Transverse colon (tissue), 4 donors: Measurements from ENCODE around the gene RNASE11. TPM values are rescaled to one million over a fixed set of nuclear protein-coding genes. Genes with fewer than 3 reads are reported as not detected.

Experiments used
- DNase-seq: peaks from one replicate; pipeline ENCODE4 v3.0.0-alpha.2; 2019
- H3K27ac ChIP-seq, 4 donors: fragments of 200-600 bp; sonication (generic); 2 replicates each; pipeline ENCODE4 v1.5.1; 2016 to 2018; ENCODE audit warnings: inconsistent platforms in 4 of 4
- H3K27me3 ChIP-seq: fragments of 200-600 bp; sonication (generic); 2 replicates; pipeline ENCODE4 v1.5.1; 2017; ENCODE audit warnings: inconsistent platforms
- H3K36me3 ChIP-seq, 4 donors: fragments of 200-600 bp; sonication (generic); 2 replicates each; pipeline ENCODE4 v1.5.1; 2017 to 2019; ENCODE audit warnings: inconsistent platforms in 4 of 4
- H3K4me1 ChIP-seq, 4 donors: fragments of 200-600 bp; sonication (generic); 2 replicates each; pipeline ENCODE4 v1.5.1; 2017 to 2020; ENCODE audit warnings: inconsistent platforms in 4 of 4
- H3K4me3 ChIP-seq, 4 donors: fragments of 200-600 bp; sonication (generic); 1 replicate in 1 of 4; 2 replicates in 3 of 4; pipeline versions ENCODE4 v1.5.1 to v1.6.1; 2017 to 2019; ENCODE audit warnings: inconsistent platforms in 4 of 4
- H3K9me3 ChIP-seq, 2 donors: fragments of 200-600 bp; sonication (generic); 2 replicates each; pipeline ENCODE4 v1.5.1; 2017 to 2019; ENCODE audit warnings: inconsistent platforms in 2 of 2
- CTCF ChIP-seq, 5 experiments: fragments of 200-600 bp in 3 of 5; fragments of 450-650 bp in 2 of 5; sonication (generic) in 3 of 5; IDR thresholded peaks; 1 replicate in 2 of 5; 2 replicates in 3 of 5; pipeline ENCODE4 v1.5.1; 2016 to 2017; ENCODE audit warnings: antibody characterized with exemption in 5 of 5, inconsistent platforms in 3 of 5, mild to moderate bottlenecking in 2 of 5, moderate library complexity in 1 of 5
- EP300 ChIP-seq: sonication (generic); formaldehyde crosslinking; IDR thresholded peaks from one replicate; pipeline ENCODE4 v1.6.1; 2017; ENCODE audit warnings: antibody characterized with exemption, low read depth
- POLR2A ChIP-seq: fragments of 450-650 bp; IDR thresholded peaks from one replicate; pipeline ENCODE4 v1.6.1; 2016; ENCODE audit warnings: antibody characterized with exemption, mild to moderate bottlenecking, moderate library complexity
- POLR2AphosphoS5 ChIP-seq, 3 donors: sonication (generic); formaldehyde crosslinking; IDR thresholded peaks; one replicate each; pipeline ENCODE4 v1.6.1; 2016; ENCODE audit warnings: antibody characterized with exemption in 3 of 3
- WGBS, 2 donors: methylation state at CpG; one replicate each; pipeline ENCODE4 v1.1.5; 2018; ENCODE audit warnings: low coverage in 1 of 2; 5-methylcytosine and 5-hydroxymethylcytosine counted together
- in situ Hi-C, 4 donors: fragments of 200-750 bp; cut with MboI; loops; one replicate each; pipeline versions ENCODE4 v1.15.0 to v1.15.1; 2017; ENCODE audit warnings: low sequenced_read_pairs in 3 of 4, low pct_ligation_motif_present in 1 of 4, low pct_unique_long_range_greater_than_20kb in 1 of 4
- intact Hi-C: fragments of 100-400 bp; cut with DNase I; formaldehyde crosslinking; loops from one replicate; pipeline ENCODE4 v1.15.1; 2023; ENCODE audit warnings: low total_unique reads
- total RNA-seq, 4 donors: library from RNA; depleted of rRNA; stranded (reverse); fragments of >200 nt; gene quantifications; one replicate each; pipeline ENCODE4 v1.1.0, GENCODE V29; 2016

The RNASE11 gene
- total RNA-seq, 4 donors from 2014 or later, result not detected

- no peaks in the 10 kb centered on the region for H3K4me1 ChIP-seq
Observed at GRCh38 chr14:20556500-20557211, 31.1 kb downstream of the RNASE11 start.

GRCh38 chr14:20555845-20556244 lies 32.0 kb downstream of the RNASE11 start:
- no peak for TF ChIP-seq CTCF (IDR thresholded peaks at IDR 0.05)
- no peak for TF ChIP-seq POLR2A
- TF ChIP-seq EP300, result no peak
- TF ChIP-seq POLR2AphosphoS5 (IDR thresholded peaks at IDR 0.05), result no peak
- Histone ChIP-seq H3K9me3 (no peaks in the 10 kb centered on the region), H3K27ac (no peak overlapping the region), H3K27me3 (no peaks in the 10 kb centered on the region), H3K36me3 (no peaks in the 10 kb centered on the region), H3K4me3 (no peak overlapping the region), H3K4me1 (no peaks in the 10 kb centered on the region)
- in situ Hi-C loops, result no loop called here
- WGBS, 2 donors, result 82 to 93% methylated on average over 2 to 3 of the region's 3 CpGs
- DNase-seq, result no peak
- intact Hi-C loops, result no loop called here

More at GRCh38 chr14:20556500-20557211, 31.1 kb downstream of the RNASE11 start:
- 69 to 77% methylated on average over 11 of the region's 11 CpGs for WGBS, 2 donors
- Histone ChIP-seq H3K9me3 (no peaks in the 10 kb centered on the region), H3K36me3 (no peaks in the 10 kb centered on the region), H3K4me3 (no peak overlapping the region), H3K27me3 (no peaks in the 10 kb centered on the region), H3K27ac (no peak overlapping the region)
- intact Hi-C loops (no loop called here), in situ Hi-C loops (no loop called here)
- no peak for DNase-seq
- TF ChIP-seq CTCF (IDR thresholded peaks at IDR 0.05) (no peak), POLR2AphosphoS5 (IDR thresholded peaks at IDR 0.05) (no peak), POLR2A (no peak), EP300 (no peak)

GRCh38 chr14:20553024-20553423 lies 34.8 kb downstream of the RNASE11 start:
- Histone ChIP-seq H3K36me3 (no peaks in the 10 kb centered on the region), H3K27me3 (no peaks in the 10 kb centered on the region), H3K4me3 (no peak overlapping the region), H3K27ac (no peak overlapping the region), H3K9me3 (no peaks in the 10 kb centered on the region), H3K4me1 (no peaks in the 10 kb centered on the region)
- DNase-seq, result no peak
- intact Hi-C loops (no loop called here), in situ Hi-C loops (no loop called here)
- TF ChIP-seq CTCF (IDR thresholded peaks at IDR 0.05) (no peak), POLR2A (no peak), POLR2AphosphoS5 (IDR thresholded peaks at IDR 0.05) (no peak), EP300 (no peak)

GRCh38 chr14:20551606-20552005 lies 36.2 kb downstream of the RNASE11 start:
- no peaks in the 10 kb centered on the region for H3K4me1 ChIP-seq
- in situ Hi-C loops, result no loop called here
- no peak for TF ChIP-seq EP300
- TF ChIP-seq POLR2AphosphoS5 (IDR thresholded peaks at IDR 0.05), result no peak
- no peak for TF ChIP-seq POLR2A
- no peak for TF ChIP-seq CTCF (IDR thresholded peaks at IDR 0.05)
- intact Hi-C loops, result no loop called here
- no peaks in the 10 kb centered on the region for H3K36me3 ChIP-seq
- no peak for DNase-seq
- H3K27me3 ChIP-seq, result no peaks in the 10 kb centered on the region
- no peaks in the 10 kb centered on the region for H3K9me3 ChIP-seq
- no peak overlapping the region for H3K27ac ChIP-seq
- WGBS, 2 donors, result 88 to 90% methylated on average over 3 of the region's 3 CpGs
- H3K4me3 ChIP-seq, result no peak overlapping the region
